Osteoblast (primary cell): ENCODE measurements around the gene HMGCS2. TPM values are rescaled to one million over a fixed set of nuclear protein-coding genes. Genes with fewer than 3 reads are reported as not detected.

Experiments
- DNase-seq: peaks from one replicate; pipeline ENCODE4 v3.0.0; 2011; ENCODE audit warnings: low spot score, mixed read lengths; ENCODE audit not compliant: insufficient read length; ENCODE audit errors: missing footprints
- H2AFZ ChIP-seq: 2 replicates; pipeline ENCODE4 v1.6.0; 2011; ENCODE audit warnings: mild to moderate bottlenecking, low read length
- H3K27ac ChIP-seq: 2 replicates; pipeline ENCODE4 v1.5.1; 2011; ENCODE audit warnings: mild to moderate bottlenecking, low read depth, low read length, moderate library complexity
- H3K27me3 ChIP-seq: 2 replicates; pipeline ENCODE4 v1.6.0; 2012; ENCODE audit warnings: mild to moderate bottlenecking, control low read depth, inconsistent platforms, low read length, moderate library complexity; ENCODE audit not compliant: insufficient read depth
- H3K36me3 ChIP-seq: 2 replicates; pipeline ENCODE4 v1.5.1; 2011; ENCODE audit warnings: mild to moderate bottlenecking, low read length, control low read depth, moderate library complexity; ENCODE audit not compliant: insufficient read depth
- H3K4me1 ChIP-seq: 2 replicates; pipeline ENCODE4 v1.5.1; 2011; ENCODE audit warnings: mild to moderate bottlenecking, low read length, control low read depth, moderate library complexity; ENCODE audit not compliant: insufficient read depth
- H3K4me2 ChIP-seq: 2 replicates; pipeline ENCODE4 v1.6.0; 2011; ENCODE audit warnings: mild to moderate bottlenecking, low read length; ENCODE audit not compliant: insufficient read depth
- H3K4me3 ChIP-seq: fragments of 200-600 bp; sonication (generic); 3 replicates; pipeline ENCODE4 v1.5.1; 2012; ENCODE audit warnings: mild to moderate bottlenecking, low read length, inconsistent platforms; ENCODE audit not compliant: insufficient read depth
- H3K79me2 ChIP-seq: 2 replicates; pipeline ENCODE4 v1.6.0; 2012; ENCODE audit warnings: mild to moderate bottlenecking, low read length, control low read depth, inconsistent platforms; ENCODE audit not compliant: insufficient read depth
- H3K9me3 ChIP-seq: 2 replicates; pipeline ENCODE4 v1.5.1; 2011; ENCODE audit warnings: low read depth, low read length, control low read depth
- H4K20me1 ChIP-seq: 2 replicates; pipeline ENCODE4 v1.6.0; 2012; ENCODE audit warnings: mild to moderate bottlenecking, low read length, control low read depth; ENCODE audit not compliant: insufficient read depth
- CTCF ChIP-seq: IDR thresholded peaks from 2 replicates; pipeline ENCODE4 v1.5.1; 2011; ENCODE audit warnings: mild to moderate bottlenecking, low read depth, low read length, moderate library complexity; ENCODE audit errors: extremely low read depth
- total RNA-seq: library from RNA; depleted of rRNA; stranded (reverse); fragments of >200 nt; gene quantifications from 2 replicates; pipeline ENCODE4 v1.2.3, GENCODE V29; 2012

HMGCS2 gene
- total RNA-seq, 1 donor: not detected

DNA sequence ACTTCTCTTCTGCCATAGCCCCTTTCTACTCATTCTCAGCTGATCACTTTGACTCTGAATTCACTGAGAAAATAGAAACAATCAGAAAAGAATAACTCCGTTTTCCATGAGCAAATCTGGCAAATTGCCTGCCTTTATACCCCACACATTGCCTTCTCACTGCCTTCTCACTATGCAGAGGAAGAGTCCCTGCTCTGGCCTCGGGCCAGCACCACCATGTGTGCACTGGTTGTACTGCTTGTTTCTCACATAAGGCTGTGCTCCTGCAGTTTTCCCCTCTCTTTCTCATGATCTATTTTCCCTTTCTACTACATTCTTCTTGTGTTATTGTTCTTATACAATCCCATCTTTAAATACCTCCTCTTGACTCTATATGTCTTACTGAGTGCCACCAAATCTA is 2.3 kb upstream of the HMGCS2 start:
- no peak overlapping the region for H3K27ac ChIP-seq
- DNase-seq: no peak
- TF ChIP-seq CTCF: no peak

GRCh38 chr1:119767486-119767885 is 1.2 kb downstream of the HMGCS2 start:
- Histone ChIP-seq H3K4me1 (no peaks in the 10 kb centered on the region), H3K79me2 (no peaks in the 10 kb centered on the region), H3K9me3 (peaks cover 4% of the 10 kb centered on the region), H4K20me1 (no peaks in the 10 kb centered on the region), H3K4me3 (no peak overlapping the region), H2AFZ (no peak overlapping the region), H3K4me2 (no peak overlapping the region), H3K27me3 (peaks cover 50% of the 10 kb centered on the region), H3K36me3 (no peaks in the 10 kb centered on the region), H3K27ac (no peak overlapping the region)
- no peak for TF ChIP-seq CTCF
- DNase-seq: no peak

More for the DNA sequence above, 2.3 kb upstream of the HMGCS2 start:
- Histone ChIP-seq H3K4me1 (peaks cover 11% of the 10 kb centered on the region), H3K4me3 (no peak overlapping the region), H2AFZ (no peak overlapping the region), H3K9me3 (no peaks in the 10 kb centered on the region), H3K79me2 (no peaks in the 10 kb centered on the region), H3K27me3 (peaks cover 40% of the 10 kb centered on the region), H3K4me2 (no peak overlapping the region), H4K20me1 (no peaks in the 10 kb centered on the region), H3K36me3 (no peaks in the 10 kb centered on the region)

GRCh38 chr1:119766374-119766794 is 2.3 kb downstream of the HMGCS2 start:
- Histone ChIP-seq H4K20me1 (no peaks in the 10 kb centered on the region), H3K4me1 (no peaks in the 10 kb centered on the region), H3K4me2 (no peak overlapping the region), H3K36me3 (no peaks in the 10 kb centered on the region), H3K27me3 (peaks cover 44% of the 10 kb centered on the region), H3K79me2 (no peaks in the 10 kb centered on the region), H3K9me3 (peaks cover 4% of the 10 kb centered on the region), H3K27ac (no peak overlapping the region), H3K4me3 (no peak overlapping the region), H2AFZ (no peak overlapping the region)
- no peak for TF ChIP-seq CTCF
- DNase-seq: no peak

DNA sequence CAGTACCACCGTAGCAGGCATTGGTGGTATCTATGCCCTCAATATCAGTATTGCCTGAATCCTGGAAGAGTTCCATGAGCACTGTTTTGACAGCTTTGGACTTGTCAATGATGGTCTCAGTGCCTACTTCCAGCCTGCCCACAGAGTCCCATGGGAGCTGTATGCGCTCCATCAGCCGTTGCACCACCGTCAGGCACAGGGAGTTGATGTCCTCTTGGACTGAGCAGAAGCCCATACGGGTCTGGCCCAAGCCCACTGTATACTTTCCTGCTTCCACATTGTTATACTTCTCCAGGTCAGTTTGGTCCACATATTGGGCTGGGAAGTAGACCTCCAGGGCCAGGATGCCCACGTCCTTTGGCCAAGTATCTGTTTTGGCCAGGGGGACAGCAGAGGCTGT is 4.5 kb downstream of the HMGCS2 start:
- TF ChIP-seq CTCF: no peak
- peaks cover 38% of the 10 kb centered on the region for H3K27me3 ChIP-seq
- no peaks in the 10 kb centered on the region for H3K4me1 ChIP-seq
- peaks cover 4% of the 10 kb centered on the region for H3K9me3 ChIP-seq
- H4K20me1 ChIP-seq: no peaks in the 10 kb centered on the region
- H2AFZ ChIP-seq: no peak overlapping the region
- H3K4me2 ChIP-seq: no peak overlapping the region
- no peaks in the 10 kb centered on the region for H3K36me3 ChIP-seq
- no peak overlapping the region for H3K27ac ChIP-seq
- no peak for DNase-seq
- H3K79me2 ChIP-seq: no peaks in the 10 kb centered on the region
- H3K4me3 ChIP-seq: no peak overlapping the region
